Liver (tissue), 3 donors: ENCODE measurements around the gene C3orf20.

Experiments
- EGR1 ChIP-seq, 2 donors: IDR thresholded peaks; 2 replicates each; pipeline ENCODE4 v1.6.1; 2016 to 2018; ENCODE audit warnings: antibody characterized with exemption in 2 of 2, low read depth in 2 of 2
- GABPA ChIP-seq, 2 donors: IDR thresholded peaks in 1 of 2; conservative IDR thresholded peaks in 1 of 2; 2 replicates each; pipeline ENCODE4 v1.6.1; 2016; ENCODE audit warnings: antibody characterized with exemption in 2 of 2, mild to moderate bottlenecking in 1 of 2, moderate library complexity in 1 of 2
- HNF4A ChIP-seq, 2 donors: conservative IDR thresholded peaks; 2 replicates each; pipeline ENCODE4 v1.6.1; 2016; ENCODE audit warnings: antibody characterized with exemption in 2 of 2, mild to moderate bottlenecking in 2 of 2
- JUND ChIP-seq, 2 donors: IDR thresholded peaks; 2 replicates each; pipeline ENCODE4 v1.6.1; 2016; ENCODE audit warnings: antibody characterized with exemption in 2 of 2
- SP1 ChIP-seq: IDR thresholded peaks from 2 replicates; pipeline ENCODE4 v1.6.1; 2018; ENCODE audit warnings: antibody characterized with exemption, mild to moderate bottlenecking
- TAF1 ChIP-seq: conservative IDR thresholded peaks from 2 replicates; pipeline ENCODE4 v1.6.1; 2016; ENCODE audit warnings: antibody characterized with exemption, mild to moderate bottlenecking
- YY1 ChIP-seq: IDR thresholded peaks from 2 replicates; pipeline ENCODE4 v1.6.1; 2016; ENCODE audit warnings: antibody characterized with exemption, mild to moderate bottlenecking
- TF ChIP-seq, protein P1 (sequence below): fragments of 150-350 bp; IDR thresholded peaks from 2 replicates; pipeline ENCODE4 v1.5.1; 2017; ENCODE audit warnings: improper control_type of control experiment, low read depth, low read length; ENCODE audit not compliant: missing input control
- TF ChIP-seq, protein P2 (sequence below): IDR thresholded peaks from 2 replicates; pipeline ENCODE4 v1.6.1; 2016; ENCODE audit warnings: antibody characterized with exemption, mild to moderate bottlenecking
- TF ChIP-seq, protein P3 (sequence below): IDR thresholded peaks from 2 replicates; pipeline ENCODE4 v1.6.1; 2016; ENCODE audit warnings: antibody characterized with exemption
- donor health status: healthy.
- donor health status: healthy.

DNA sequence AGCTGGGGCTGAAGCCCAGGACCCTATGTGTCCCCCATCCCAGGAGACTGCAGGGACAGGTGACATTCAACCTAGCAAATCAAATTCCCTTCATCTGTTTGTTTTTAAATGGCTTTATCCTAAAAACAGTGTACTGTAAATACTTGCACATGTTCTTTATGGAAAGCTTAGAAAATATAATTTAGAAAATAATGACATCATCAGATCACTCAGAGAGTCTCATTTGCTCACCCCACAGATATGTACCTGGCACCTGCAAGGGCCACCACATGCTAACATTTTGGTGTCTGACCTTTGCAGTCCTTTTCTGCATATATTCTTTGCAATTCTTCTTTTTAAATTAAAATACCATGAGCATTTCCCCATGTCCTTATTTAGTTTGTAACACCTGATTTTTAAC lies 85.2 kb downstream of the C3orf20 start:
- TF ChIP-seq, protein P1, sequence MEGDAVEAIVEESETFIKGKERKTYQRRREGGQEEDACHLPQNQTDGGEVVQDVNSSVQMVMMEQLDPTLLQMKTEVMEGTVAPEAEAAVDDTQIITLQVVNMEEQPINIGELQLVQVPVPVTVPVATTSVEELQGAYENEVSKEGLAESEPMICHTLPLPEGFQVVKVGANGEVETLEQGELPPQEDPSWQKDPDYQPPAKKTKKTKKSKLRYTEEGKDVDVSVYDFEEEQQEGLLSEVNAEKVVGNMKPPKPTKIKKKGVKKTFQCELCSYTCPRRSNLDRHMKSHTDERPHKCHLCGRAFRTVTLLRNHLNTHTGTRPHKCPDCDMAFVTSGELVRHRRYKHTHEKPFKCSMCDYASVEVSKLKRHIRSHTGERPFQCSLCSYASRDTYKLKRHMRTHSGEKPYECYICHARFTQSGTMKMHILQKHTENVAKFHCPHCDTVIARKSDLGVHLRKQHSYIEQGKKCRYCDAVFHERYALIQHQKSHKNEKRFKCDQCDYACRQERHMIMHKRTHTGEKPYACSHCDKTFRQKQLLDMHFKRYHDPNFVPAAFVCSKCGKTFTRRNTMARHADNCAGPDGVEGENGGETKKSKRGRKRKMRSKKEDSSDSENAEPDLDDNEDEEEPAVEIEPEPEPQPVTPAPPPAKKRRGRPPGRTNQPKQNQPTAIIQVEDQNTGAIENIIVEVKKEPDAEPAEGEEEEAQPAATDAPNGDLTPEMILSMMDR, result no peak
- TF ChIP-seq, protein P2, sequence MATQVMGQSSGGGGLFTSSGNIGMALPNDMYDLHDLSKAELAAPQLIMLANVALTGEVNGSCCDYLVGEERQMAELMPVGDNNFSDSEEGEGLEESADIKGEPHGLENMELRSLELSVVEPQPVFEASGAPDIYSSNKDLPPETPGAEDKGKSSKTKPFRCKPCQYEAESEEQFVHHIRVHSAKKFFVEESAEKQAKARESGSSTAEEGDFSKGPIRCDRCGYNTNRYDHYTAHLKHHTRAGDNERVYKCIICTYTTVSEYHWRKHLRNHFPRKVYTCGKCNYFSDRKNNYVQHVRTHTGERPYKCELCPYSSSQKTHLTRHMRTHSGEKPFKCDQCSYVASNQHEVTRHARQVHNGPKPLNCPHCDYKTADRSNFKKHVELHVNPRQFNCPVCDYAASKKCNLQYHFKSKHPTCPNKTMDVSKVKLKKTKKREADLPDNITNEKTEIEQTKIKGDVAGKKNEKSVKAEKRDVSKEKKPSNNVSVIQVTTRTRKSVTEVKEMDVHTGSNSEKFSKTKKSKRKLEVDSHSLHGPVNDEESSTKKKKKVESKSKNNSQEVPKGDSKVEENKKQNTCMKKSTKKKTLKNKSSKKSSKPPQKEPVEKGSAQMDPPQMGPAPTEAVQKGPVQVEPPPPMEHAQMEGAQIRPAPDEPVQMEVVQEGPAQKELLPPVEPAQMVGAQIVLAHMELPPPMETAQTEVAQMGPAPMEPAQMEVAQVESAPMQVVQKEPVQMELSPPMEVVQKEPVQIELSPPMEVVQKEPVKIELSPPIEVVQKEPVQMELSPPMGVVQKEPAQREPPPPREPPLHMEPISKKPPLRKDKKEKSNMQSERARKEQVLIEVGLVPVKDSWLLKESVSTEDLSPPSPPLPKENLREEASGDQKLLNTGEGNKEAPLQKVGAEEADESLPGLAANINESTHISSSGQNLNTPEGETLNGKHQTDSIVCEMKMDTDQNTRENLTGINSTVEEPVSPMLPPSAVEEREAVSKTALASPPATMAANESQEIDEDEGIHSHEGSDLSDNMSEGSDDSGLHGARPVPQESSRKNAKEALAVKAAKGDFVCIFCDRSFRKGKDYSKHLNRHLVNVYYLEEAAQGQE, result no peak
- TF ChIP-seq SP1, result no peak
- TF ChIP-seq TAF1, result no peak
- no peak for TF ChIP-seq YY1
- no peak for TF ChIP-seq GABPA (IDR thresholded peaks at IDR 0.05 in 1 of 2, conservative IDR thresholded peaks at IDR 0.05 in 1 of 2)
- TF ChIP-seq EGR1 (IDR thresholded peaks at IDR 0.05; ENCODE audit: low read depth in 2 of 2), result no peak
- TF ChIP-seq HNF4A (conservative IDR thresholded peaks at IDR 0.05), result no peak
- TF ChIP-seq JUND (IDR thresholded peaks at IDR 0.05), result no peak
- TF ChIP-seq, protein P3, sequence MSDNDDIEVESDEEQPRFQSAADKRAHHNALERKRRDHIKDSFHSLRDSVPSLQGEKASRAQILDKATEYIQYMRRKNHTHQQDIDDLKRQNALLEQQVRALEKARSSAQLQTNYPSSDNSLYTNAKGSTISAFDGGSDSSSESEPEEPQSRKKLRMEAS, result no peak
